Urinary bladder (tissue), 4 donors: ENCODE results near the gene TMEM238. TPM values are rescaled to one million over a fixed set of nuclear protein-coding genes. Genes with fewer than 3 reads are reported as not detected.

ENCODE experiments used
- DNase-seq: peaks from one replicate; pipeline ENCODE4 v3.0.0-alpha.2; 2015; ENCODE audit errors: extremely low spot score
- H3K27ac ChIP-seq: one replicate; pipeline ENCODE4 v1.5.1; 2013; ENCODE audit warnings: low read depth, mild to moderate bottlenecking, moderate library complexity
- H3K36me3 ChIP-seq: one replicate; pipeline ENCODE4 v1.6.1; 2013; ENCODE audit warnings: mild to moderate bottlenecking, moderate library complexity; ENCODE audit not compliant: insufficient read depth
- H3K4me1 ChIP-seq: one replicate; pipeline ENCODE4 v1.6.1; 2013; ENCODE audit warnings: mild to moderate bottlenecking, moderate library complexity; ENCODE audit not compliant: insufficient read depth
- H3K4me3 ChIP-seq: one replicate; pipeline ENCODE4 v1.5.1; 2013; ENCODE audit warnings: low read depth, low read length
- WGBS: extraction: QIAGEN DNeasy Blood & Tissue Kit; methylation state at CpG from one replicate; pipeline ENCODE4 v1.1.7; 2013; 5-methylcytosine and 5-hydroxymethylcytosine counted together
- polyA plus RNA-seq: library from polyadenylated mRNA; stranded (reverse); fragments of 200-250 nt; gene quantifications from one replicate; pipeline ENCODE4 v1.2.3, GENCODE V29; 2013
- total RNA-seq: library from RNA; depleted of rRNA; stranded (reverse); fragments of >200 nt; gene quantifications from one replicate; pipeline ENCODE4 v1.2.3, GENCODE V29; 2014
- donor health status: healthy with polysubstance abuse.
- donor health status: healthy.

TMEM238 gene
- total and polyA plus RNA-seq, 2 donors, result 0.43 TPM; not detected in 1

GRCh38 chr19:55391702-55392615, 7.9 kb upstream of the TMEM238 start:
- Histone ChIP-seq H3K27ac (no peak overlapping the region), H3K4me1 (peaks cover 3% of the 10 kb centered on the region), H3K4me3 (no peak overlapping the region), H3K36me3 (no peaks in the 10 kb centered on the region)
- WGBS, result 75% methylated on average over 18 of the region's 18 CpGs
- DNase-seq, result no peak

- Histone ChIP-seq H3K36me3 (no peaks in the 10 kb centered on the region), H3K4me1 (peaks cover 3% of the 10 kb centered on the region), H3K4me3 (no peak overlapping the region), H3K27ac (no peak overlapping the region)
- DNase-seq, result no peak
- 74% methylated on average over 12 of the region's 12 CpGs for WGBS
These were observed 7.1 kb upstream of the TMEM238 start for GRCh38 chr19:55391191-55391670.

- no peak overlapping the region for H3K27ac ChIP-seq
- no peak overlapping the region for H3K4me3 ChIP-seq
- WGBS, result 67% methylated on average over 7 of the region's 7 CpGs
- no peak for DNase-seq
- H3K36me3 ChIP-seq, result no peaks in the 10 kb centered on the region
- H3K4me1 ChIP-seq, result peaks cover 3% of the 10 kb centered on the region
These were observed 6.4 kb upstream of the TMEM238 start for GRCh38 chr19:55390461-55390880.

GRCh38 chr19:55389386-55390317, 5.6 kb upstream of the TMEM238 start:
- no peak overlapping the region for H3K27ac ChIP-seq

GRCh38 chr19:55387736-55388497, 3.8 kb upstream of the TMEM238 start:
- no peak for DNase-seq
- Histone ChIP-seq H3K4me3 (no peak overlapping the region), H3K4me1 (peaks cover 3% of the 10 kb centered on the region), H3K27ac (no peak overlapping the region), H3K36me3 (no peaks in the 10 kb centered on the region)
- WGBS, result 82% methylated on average over 24 of the region's 24 CpGs

More at GRCh38 chr19:55389386-55390317, 5.6 kb upstream of the TMEM238 start:
- Histone ChIP-seq H3K4me3 (no peak overlapping the region), H3K36me3 (no peaks in the 10 kb centered on the region), H3K4me1 (peaks cover 3% of the 10 kb centered on the region)
- 81% methylated on average over 21 of the region's 21 CpGs for WGBS
- DNase-seq, result no peak

DNA sequence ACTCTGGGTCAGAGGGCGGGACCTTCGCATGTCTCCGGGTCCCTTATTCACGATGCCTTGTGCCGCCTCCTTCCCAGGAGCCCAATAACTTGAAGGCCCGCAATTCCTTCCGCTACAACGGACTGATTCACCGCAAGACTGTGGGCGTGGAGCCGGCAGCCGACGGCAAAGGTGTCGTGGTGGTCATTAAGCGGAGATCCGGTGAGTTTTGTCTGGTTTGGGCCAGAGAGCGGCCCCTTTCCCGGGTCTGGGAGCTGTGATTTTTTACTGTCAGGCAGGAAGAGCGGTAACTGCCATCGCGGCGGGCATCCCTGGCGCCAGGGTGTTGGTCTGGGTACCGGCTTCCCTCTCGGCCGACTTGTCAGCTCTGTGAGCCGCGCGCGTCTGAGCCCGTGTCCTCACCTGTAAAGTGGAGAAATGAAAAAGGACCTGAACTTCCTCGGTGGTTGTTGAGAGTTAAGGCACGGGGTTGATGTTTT, 2.4 kb upstream of the TMEM238 start:
- WGBS, result 3% methylated on average over 33 of the region's 33 CpGs
- H3K4me1 ChIP-seq, result peaks cover 3% of the 10 kb centered on the region

DNA sequence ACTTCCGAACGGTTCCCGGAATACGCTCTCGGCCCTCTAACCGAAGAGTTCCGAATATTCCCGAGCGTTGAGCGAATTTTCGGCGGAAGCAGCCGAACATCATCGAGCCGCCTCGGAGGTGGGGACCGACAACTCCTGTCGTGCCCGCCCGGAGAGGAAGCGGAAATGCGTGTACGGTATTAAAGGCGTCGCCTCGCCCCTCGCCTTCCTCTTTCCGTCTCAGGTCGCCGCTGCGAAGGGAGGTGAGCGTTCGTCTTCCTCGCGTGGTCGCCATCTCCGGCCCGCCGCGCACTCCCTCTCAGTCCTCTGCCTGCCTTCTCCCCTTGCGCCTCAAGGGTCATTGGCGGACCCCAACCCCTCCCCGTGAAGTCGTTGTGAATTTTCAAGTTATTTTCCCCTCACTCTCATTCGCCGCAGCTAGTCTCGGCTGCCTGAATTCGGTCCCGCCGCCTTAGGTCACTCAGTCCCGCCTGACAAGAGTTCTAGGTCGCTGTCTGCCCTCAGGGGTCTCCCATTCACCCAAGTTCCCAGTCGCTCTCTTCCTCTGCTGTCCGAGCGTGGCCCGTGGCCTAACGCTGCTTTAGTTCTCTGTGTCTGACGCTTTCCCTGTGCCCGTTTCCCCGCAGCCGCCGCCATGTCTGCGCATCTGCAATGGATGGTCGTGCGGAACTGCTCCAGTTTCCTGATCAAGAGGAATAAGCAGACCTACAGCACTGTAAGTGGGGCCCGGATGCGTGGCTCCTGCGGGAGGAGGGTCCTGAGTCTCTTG, 1.8 kb upstream of the TMEM238 start, which contains the start of gene RPL28:
Gene RPL28 (plus strand): TSS at position 209 of the 769 bp plus-strand sequence. CDS start 426 bp downstream, at position 635.
- Histone ChIP-seq H3K4me1 (peaks cover 3% of the 10 kb centered on the region), H3K36me3 (no peaks in the 10 kb centered on the region)

More for the DNA sequence above, 2.4 kb upstream of the TMEM238 start:
- peak overlapping the region; percentile 72 for H3K27ac ChIP-seq
- DNase-seq, result no peak
- H3K4me3 ChIP-seq, result peak overlapping the region; percentile 71
- H3K36me3 ChIP-seq, result no peaks in the 10 kb centered on the region

DNA sequence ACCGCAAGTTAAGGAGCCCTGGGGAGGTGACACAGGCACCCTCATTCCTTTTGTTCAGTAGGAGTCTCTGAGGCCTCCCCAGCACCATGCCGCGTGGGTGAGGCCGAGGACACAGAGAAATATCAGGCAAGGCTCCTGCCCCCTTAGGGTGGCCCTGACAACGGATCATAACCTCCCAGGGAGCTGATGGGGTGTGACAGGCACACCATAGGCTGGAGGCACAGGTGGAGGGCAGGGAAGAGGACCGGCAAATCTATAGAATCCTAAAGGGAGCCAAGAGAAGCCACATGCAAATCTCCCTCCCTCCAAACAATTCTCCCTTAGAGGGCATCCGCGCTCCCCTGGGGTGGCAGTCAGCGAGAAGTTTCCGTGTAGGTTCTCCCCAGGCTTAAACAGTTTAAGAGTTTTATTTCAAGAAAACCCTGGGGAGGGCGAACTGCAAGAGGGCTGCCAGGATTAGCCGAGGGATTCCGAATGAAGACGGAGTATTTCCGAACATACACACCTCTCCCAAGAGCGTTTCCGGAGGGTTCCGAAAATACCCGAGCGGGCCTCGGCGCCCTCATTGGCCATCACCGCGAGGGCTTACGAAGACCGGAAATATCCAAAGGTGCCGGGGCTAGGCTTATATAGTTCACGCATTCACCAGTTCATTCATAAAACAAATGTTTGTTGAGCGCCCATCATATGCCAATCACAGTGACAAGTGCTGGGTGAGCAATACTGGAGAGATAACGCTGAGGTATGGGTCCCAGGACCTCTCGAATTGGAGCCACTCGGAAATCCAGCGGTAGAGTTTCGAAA, 1.0 kb upstream of the TMEM238 start:
- WGBS, result 5% methylated on average over 34 of the region's 34 CpGs
- Histone ChIP-seq H3K4me3 (peak overlapping the region; percentile 33), H3K27ac (peak overlapping the region; percentile 90), H3K4me1 (peaks cover 3% of the 10 kb centered on the region), H3K36me3 (no peaks in the 10 kb centered on the region)
- DNase-seq, result peak; percentile 97

More for the DNA sequence above, 1.8 kb upstream of the TMEM238 start, which contains the start of gene RPL28:
- whole genome bisulfite sequencing, result under 1% methylated on average over 68 of the region's 68 CpGs
- Histone ChIP-seq H3K4me3 (peak within 1 kb of the TSS; percentile 71), H3K27ac (peak within 1 kb of the TSS; percentile 90)
- peak; percentile 99 for DNase-seq

DNA sequence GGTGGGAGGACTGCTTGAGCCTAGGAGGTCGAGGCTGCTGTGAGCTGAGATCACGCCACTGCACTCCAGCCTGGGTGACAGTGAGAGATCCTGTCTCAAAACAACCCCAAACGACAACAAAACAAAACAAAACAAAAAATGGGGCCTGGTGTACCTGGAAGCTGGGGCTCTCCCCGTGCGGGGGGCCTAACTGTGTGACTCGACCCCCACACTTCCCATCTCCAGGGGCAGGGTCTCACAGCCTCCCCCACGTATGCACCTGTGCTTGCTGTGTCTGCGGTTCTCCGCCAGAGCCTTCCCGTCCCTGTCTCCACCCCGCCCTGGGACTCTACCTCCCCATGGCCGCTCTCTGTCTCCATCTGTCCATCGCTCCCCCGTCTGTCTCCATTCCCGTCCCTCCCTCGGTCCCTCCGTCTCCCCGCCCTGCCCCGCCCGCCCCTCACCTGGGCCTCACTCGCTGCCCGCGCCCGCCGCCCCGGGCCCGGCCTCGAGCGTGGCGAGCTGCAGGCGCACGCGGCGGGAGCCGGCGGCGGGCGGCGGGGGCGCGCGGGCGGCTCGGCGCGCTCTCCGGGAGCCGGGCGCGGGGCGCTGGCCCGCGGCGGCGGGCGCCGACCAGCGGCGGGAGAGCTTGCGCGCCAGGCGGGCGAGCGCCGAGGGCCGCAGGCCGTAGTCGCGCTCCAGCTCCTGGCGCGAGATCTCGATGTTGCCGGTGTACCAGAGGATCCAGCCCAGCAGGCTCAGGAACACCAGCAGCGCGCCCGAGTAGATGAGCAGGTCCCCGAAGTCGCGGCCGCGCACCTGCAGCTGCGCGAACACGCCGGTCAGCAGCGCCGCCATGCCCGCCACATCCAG, 587 bp downstream of the TMEM238 start:
- WGBS, result 4% methylated on average over 88 of the region's 88 CpGs
- Histone ChIP-seq H3K27ac (peak overlapping the region; percentile 90), H3K36me3 (no peaks in the 10 kb centered on the region), H3K4me3 (peak overlapping the region; percentile 50), H3K4me1 (peaks cover 3% of the 10 kb centered on the region)
- no peak for DNase-seq

DNA sequence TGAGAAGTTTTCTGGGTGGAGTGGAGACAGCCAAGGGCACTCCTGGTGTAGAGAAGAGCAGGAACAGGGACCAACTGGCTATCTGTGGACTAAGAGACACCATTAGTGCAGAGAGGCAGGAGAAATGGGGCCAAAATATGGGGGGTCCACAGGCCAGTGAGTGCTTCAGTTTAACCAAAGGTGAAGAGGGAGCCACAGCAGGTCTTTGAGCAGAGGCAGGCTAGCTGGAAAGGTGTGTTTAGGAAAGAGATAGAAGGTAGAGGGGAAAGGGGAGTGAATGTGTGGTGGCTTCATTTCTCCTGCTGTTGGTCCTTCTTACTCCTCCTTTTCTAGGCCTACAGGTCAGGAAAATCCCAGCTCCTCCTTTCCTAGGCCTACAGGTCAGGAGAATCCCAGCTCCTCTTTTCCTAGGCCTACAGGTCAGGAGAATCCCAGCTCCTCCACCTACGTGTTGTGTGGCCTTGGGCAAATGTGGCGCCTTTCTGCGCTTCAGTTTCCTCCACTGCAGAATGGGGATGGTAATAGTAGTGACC, 1.5 kb downstream of the TMEM238 start:
- Histone ChIP-seq H3K36me3 (no peaks in the 10 kb centered on the region), H3K27ac (no peak overlapping the region), H3K4me1 (no peaks in the 10 kb centered on the region), H3K4me3 (no peak overlapping the region)
- 96% methylated on average over 3 of the region's 3 CpGs for WGBS
- no peak for DNase-seq

GRCh38 chr19:55382013-55382412, 2.1 kb downstream of the TMEM238 start:
- Histone ChIP-seq H3K4me1 (no peaks in the 10 kb centered on the region), H3K36me3 (no peaks in the 10 kb centered on the region), H3K27ac (no peak overlapping the region), H3K4me3 (no peak overlapping the region)
- DNase-seq, result no peak
- WGBS, result 97% methylated on average over 5 of the region's 5 CpGs
